Ectodermal cell (in vitro differentiated cells): Measurements from ENCODE around the gene CAVIN2.
A peak's percentile ranks its signal among the peaks of the same experiment; 100 is the strongest.

Source experiments
- H3K27ac ChIP-seq: 2 replicates; pipeline ENCODE4 v1.7.0; 2013; ENCODE audit warnings: mild to moderate bottlenecking, low read depth, low read length; ENCODE audit not compliant: insufficient read depth, poor library complexity, severe bottlenecking
- H3K27me3 ChIP-seq: 2 replicates; pipeline ENCODE4 v1.7.0; 2013; ENCODE audit warnings: mild to moderate bottlenecking, low read length; ENCODE audit not compliant: insufficient read depth, control insufficient read depth, poor library complexity, severe bottlenecking
- H3K36me3 ChIP-seq: one replicate; pipeline ENCODE4 v1.7.0; 2013; ENCODE audit warnings: low read length; ENCODE audit not compliant: control insufficient read depth, insufficient read depth
- H3K4me1 ChIP-seq: one replicate; pipeline ENCODE4 v1.7.0; 2013; ENCODE audit warnings: low read length; ENCODE audit not compliant: control insufficient read depth, insufficient read depth
- H3K4me3 ChIP-seq: 2 replicates; pipeline ENCODE4 v1.7.0; 2013; ENCODE audit warnings: low read depth, low read length, control low read depth; ENCODE audit not compliant: insufficient read depth
- H3K9me3 ChIP-seq: 2 replicates; pipeline ENCODE4 v1.7.0; 2013; ENCODE audit warnings: mild to moderate bottlenecking, low read length, moderate library complexity; ENCODE audit not compliant: control insufficient read depth
- WGBS, 2 experiments: methylation state at CpG; one replicate each; pipeline ENCODE4 v1.1.7; 2013; ENCODE audit warnings: missing lambda C conversion rate in 2 of 2; 5-methylcytosine and 5-hydroxymethylcytosine counted together

Gene CAVIN2

DNA sequence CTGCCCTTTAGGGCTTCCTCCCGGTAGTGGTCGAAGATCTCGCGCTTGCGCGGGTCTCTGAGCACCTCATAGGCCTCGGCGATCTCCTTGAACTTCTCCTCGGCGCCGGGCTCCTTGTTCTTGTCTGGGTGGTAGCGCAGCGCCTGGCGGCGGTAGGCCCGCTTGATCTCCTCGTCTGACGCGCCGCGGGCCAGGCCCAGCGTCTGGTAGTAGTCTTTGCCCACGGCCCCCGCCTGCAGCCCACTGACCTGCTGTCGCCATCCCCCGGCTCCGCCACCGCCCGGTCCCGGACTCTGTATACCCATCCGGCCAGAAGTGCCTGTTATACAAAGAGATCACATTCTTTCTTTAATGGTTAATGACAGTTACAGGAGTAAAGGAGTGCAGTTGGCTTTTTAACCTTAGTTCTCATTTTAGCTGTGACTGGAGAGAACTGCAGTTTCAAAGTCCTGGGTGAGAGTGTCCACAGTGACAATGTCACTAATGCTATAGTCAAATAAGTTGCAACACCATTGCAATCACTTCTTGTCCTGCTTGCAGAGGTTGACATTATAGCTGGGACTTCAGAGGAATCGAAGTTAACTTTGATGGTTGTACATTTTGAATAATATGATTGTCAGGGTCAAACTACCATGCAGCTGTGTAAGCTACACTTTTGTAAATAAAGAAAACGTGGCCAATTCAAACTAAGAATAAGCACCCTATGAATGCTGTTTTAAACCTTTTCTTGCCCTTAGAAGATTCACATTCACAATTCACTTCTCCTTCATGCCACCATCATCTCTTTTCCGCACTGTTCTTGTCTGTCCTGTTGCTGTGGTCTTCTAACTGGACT lies 35.3 kb upstream of the CAVIN2 start:
- H3K9me3 ChIP-seq, result no peaks in the 10 kb centered on the region
- H3K4me1 ChIP-seq, result no peaks in the 10 kb centered on the region
- H3K27me3 ChIP-seq, result no peaks in the 10 kb centered on the region
- no peaks in the 10 kb centered on the region for H3K36me3 ChIP-seq
- 95 to 96% methylated on average over 34 of the region's 34 CpGs for WGBS, 2 experiments
- no peak overlapping the region for H3K27ac ChIP-seq
- no peak overlapping the region for H3K4me3 ChIP-seq

DNA sequence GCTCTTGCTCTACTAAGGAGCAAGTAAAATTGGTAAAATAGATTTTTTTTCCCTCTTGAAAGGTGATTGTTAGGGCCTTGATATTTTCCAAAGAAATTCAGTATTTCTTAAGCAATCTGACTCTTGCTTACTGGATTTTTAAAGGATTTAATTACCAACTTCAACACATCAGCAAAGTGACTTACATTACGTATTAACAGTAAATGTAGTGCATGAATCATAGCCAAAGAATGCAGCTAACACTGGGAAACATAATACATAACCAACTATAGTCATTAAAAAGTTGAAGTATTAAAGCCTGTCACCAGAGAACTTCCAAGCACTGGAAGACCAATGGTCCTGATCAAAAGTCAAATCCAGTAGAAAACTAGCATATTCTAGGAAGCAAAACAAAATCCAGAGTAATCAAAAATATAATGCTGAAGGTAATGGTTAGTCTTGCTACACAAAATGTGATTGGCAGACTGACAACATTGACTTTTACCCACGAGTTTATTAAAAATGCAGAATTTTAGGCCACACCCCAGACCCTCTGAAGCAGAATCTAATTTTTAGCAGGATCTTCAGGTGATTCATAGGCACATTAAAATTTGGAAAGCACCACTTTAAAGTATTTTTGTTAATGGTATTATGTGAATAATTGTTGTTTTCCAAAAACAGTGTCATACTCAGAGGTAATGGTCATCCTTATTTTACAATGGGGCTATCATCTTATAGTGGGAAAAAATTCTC lies 31.8 kb upstream of the CAVIN2 start:
- H3K4me3 ChIP-seq, result no peak overlapping the region
- no peaks in the 10 kb centered on the region for H3K36me3 ChIP-seq
- no peaks in the 10 kb centered on the region for H3K4me1 ChIP-seq
- H3K27ac ChIP-seq, result no peak overlapping the region
- no peaks in the 10 kb centered on the region for H3K9me3 ChIP-seq
- 80 to 92% methylated on average over 2 of the region's 2 CpGs for WGBS, 2 experiments
- no peaks in the 10 kb centered on the region for H3K27me3 ChIP-seq

DNA sequence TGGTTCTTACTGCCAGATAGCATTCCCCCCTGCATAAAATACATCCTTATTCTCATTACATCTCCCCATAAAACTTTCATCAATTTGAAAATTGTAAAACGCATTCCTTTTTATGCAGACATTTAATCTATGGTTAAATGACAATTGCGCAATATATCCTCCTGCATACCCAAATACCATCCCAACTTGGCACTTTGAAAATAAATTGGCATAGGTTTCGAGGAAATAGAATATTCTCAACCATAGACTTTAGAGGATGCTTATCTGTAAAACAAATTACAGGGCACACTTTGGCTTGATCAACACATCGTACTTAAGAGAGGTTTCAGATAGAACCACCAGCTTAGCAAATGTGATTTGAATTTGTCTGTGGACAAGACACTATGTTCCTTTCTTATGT lies 31.0 kb upstream of the CAVIN2 start:
- Histone ChIP-seq H3K36me3 (no peaks in the 10 kb centered on the region), H3K4me1 (no peaks in the 10 kb centered on the region), H3K27me3 (no peaks in the 10 kb centered on the region), H3K27ac (no peak overlapping the region), H3K4me3 (no peak overlapping the region), H3K9me3 (no peaks in the 10 kb centered on the region)
- 96 to 100% methylated on average over 4 of the region's 4 CpGs for WGBS, 2 experiments

DNA sequence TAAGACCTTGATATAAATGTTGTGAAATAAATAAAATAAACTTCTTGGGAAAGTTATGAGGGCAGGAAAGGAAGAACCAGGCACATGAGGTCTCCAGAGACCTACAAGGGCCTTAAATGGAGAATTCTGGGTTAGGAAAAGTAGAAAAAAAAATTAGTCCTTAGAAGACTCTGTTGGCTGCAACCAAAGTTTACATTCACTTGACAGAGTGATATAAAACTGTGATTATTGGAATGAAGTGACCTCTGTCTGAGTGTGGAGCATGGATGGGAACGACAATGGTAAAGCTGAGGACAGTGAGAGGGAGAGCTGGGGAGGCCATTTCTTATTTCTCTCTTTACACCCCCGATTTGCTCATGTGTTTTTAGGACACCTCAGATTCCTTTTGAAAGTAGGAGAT lies 29.0 kb upstream of the CAVIN2 start:
- no peaks in the 10 kb centered on the region for H3K36me3 ChIP-seq
- no peak overlapping the region for H3K4me3 ChIP-seq
- H3K27ac ChIP-seq, result no peak overlapping the region
- H3K9me3 ChIP-seq, result no peaks in the 10 kb centered on the region
- H3K27me3 ChIP-seq, result no peaks in the 10 kb centered on the region
- H3K4me1 ChIP-seq, result no peaks in the 10 kb centered on the region
- 90% methylated on average over 2 of the region's 2 CpGs for WGBS, 2 experiments

DNA sequence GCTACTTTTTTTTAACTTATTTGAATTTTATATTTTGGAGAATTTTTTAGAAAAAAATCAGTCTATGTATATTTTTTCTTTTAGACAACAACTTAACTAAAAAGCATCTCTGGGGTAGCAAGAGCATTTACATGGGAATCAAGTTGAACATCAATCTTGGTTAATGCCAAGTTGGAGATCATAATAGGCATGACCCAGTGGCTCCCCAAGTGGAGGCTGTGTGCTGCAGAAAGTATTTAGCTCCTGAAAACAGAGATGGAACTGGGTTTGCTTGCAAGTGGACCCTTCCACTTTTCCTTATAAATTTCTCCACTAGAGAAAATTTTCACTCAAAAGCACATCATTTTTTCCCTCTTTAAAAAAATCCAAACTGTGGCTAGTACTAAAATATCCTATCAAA lies 23.9 kb upstream of the CAVIN2 start:
- no peak overlapping the region for H3K27ac ChIP-seq
- H3K4me1 ChIP-seq, result no peaks in the 10 kb centered on the region
- H3K27me3 ChIP-seq, result no peaks in the 10 kb centered on the region
- no peaks in the 10 kb centered on the region for H3K9me3 ChIP-seq
- H3K36me3 ChIP-seq, result no peaks in the 10 kb centered on the region
- no peak overlapping the region for H3K4me3 ChIP-seq

DNA sequence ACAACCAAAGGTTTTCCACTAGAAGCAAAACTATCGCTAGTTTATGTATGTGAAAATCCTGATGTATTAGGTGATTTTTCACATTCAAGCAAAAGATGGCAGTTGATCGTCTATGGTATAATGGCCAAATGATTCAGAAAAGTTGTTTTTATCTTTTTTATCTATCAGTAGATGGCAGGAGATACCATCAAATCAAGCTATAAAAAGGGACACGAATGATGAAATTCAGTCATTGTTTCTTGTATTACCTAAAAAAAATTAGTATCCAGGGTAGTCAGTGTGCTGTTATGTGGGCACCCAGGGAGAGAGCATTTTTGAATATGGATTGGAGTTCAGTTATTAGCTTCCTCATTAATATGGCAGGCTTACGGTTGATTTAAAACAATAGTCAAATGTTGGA lies 22.9 kb upstream of the CAVIN2 start:
- H3K27ac ChIP-seq, result no peak overlapping the region
- no peaks in the 10 kb centered on the region for H3K4me1 ChIP-seq
- H3K27me3 ChIP-seq, result no peaks in the 10 kb centered on the region
- 90 to 96% methylated on average over 4 of the region's 4 CpGs for WGBS, 2 experiments
- H3K4me3 ChIP-seq, result no peak overlapping the region
- no peaks in the 10 kb centered on the region for H3K9me3 ChIP-seq
- no peaks in the 10 kb centered on the region for H3K36me3 ChIP-seq

DNA sequence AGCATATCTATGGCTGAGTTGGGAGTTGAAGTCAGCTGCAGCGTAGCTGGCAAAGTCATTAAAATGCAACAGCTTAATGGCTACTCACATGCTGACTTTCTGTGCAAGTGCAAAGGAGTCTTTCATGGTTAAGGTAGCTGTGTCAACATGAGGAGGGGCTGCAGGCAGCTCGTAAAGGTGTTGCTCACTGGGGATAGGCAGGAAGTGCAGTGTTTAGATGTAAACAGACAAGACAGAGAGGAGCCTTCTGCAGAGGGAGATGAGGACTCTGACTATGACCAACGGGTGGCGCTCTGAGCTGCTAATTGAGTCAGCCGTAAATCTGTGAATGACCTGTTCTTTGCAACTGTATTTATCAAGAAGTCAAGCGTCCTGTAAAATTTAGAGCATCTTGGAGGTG lies 22.3 kb upstream of the CAVIN2 start:
- WGBS, 2 experiments, result 27 to 30% methylated on average over 6 of the region's 6 CpGs
- no peak overlapping the region for H3K27ac ChIP-seq

DNA sequence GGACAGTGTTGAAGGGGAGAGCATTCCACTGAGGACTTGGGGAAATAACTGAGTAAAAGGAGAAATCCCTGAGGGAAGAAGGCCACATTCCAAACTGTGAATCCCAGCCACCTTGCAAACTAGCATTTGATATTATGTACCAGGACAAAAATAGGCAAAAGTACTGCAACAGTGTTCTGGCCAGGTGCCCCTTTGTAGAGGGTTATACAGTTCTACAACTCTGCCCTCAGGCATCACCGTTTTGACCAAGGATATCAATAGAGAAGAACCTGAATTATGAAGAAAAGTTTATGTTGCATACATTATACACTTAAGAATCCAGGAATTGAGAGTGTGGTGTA lies 20.6 kb upstream of the CAVIN2 start:
- H3K36me3 ChIP-seq, result no peaks in the 10 kb centered on the region
- peak overlapping the region; percentile 9 for H3K27ac ChIP-seq
- WGBS, 2 experiments, result 60 to 100% methylated on average over 1 of the region's 1 CpG
- no peaks in the 10 kb centered on the region for H3K9me3 ChIP-seq
- H3K4me1 ChIP-seq, result no peaks in the 10 kb centered on the region
- H3K27me3 ChIP-seq, result no peaks in the 10 kb centered on the region
- no peak overlapping the region for H3K4me3 ChIP-seq

More for the DNA sequence above, 22.3 kb upstream of the CAVIN2 start:
- Histone ChIP-seq H3K36me3 (no peaks in the 10 kb centered on the region), H3K27me3 (no peaks in the 10 kb centered on the region), H3K4me1 (no peaks in the 10 kb centered on the region), H3K4me3 (no peak overlapping the region), H3K9me3 (no peaks in the 10 kb centered on the region)

DNA sequence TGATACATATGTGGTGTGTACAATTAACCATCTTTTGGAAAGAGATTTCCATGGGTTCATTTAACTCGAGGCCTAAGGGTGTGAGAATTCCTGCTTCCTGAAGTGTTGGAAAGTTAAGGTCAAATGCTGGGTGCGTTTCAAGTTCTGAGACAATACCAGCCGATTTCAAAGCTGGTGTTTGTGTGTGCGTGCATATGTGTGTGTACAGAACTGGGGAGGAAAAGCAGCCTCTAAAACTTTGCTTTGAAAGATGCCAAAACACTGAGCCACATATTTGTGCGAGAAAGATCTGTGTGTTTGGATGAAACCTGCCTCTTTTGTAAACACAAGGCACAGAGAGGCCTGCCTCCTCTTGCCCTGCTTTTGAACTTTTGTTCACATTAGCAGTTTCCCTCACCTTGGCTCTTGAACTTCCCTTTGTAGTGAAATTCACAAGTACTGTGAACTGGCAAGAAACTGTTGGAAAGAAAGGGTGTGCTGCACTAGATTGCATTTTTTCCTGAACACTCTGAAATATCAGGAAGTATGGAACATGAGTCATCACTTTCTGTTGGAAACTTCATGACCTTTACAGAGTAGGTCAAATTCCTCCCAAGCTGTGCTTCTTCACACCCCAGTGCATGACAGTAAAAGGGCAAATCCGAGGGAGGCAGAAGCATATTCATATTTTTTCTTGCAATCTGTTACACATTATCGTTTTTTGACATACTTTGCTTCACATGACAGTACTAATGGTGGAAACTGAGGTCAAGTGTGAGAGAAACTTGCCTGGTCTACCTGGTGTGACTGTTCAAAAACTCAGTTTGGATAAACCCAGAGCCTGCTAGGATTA lies 20.0 kb upstream of the CAVIN2 start:
- 92 to 94% methylated on average over 7 of the region's 7 CpGs for WGBS, 2 experiments
- H3K27me3 ChIP-seq, result no peaks in the 10 kb centered on the region
- peak overlapping the region; percentile 9 for H3K27ac ChIP-seq
- no peak overlapping the region for H3K4me3 ChIP-seq
- H3K9me3 ChIP-seq, result no peaks in the 10 kb centered on the region
- H3K36me3 ChIP-seq, result no peaks in the 10 kb centered on the region
- no peaks in the 10 kb centered on the region for H3K4me1 ChIP-seq

DNA sequence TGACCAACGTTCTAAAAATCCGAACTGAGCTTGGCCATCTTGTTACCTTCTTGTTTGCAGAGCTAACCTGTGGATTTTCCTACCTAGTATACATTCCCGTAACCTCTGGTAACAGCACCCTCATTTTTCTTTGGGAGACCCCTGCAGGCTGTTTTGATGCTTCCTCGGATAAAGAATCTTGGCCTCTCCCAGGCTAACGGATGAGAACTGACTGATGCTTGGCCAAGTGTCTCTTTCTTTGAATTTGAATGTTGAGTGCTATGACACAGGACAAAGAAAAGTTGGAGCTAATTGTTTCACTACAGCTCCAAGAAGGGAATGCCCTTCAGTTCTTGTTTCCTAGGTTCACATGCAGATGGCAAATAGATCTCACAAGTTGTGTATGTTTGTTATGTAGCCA lies 19.3 kb upstream of the CAVIN2 start:
- Histone ChIP-seq H3K4me1 (no peaks in the 10 kb centered on the region), H3K36me3 (no peaks in the 10 kb centered on the region), H3K4me3 (no peak overlapping the region), H3K27ac (no peak overlapping the region), H3K27me3 (no peaks in the 10 kb centered on the region), H3K9me3 (no peaks in the 10 kb centered on the region)
- WGBS, 2 experiments, result 86% methylated on average over 5 of the region's 5 CpGs
